GM19372 (cell line): ENCODE results near the gene EHD4.

Experiments
- ATAC-seq: cut with Tn5 transposase; IDR thresholded peaks from one replicate; pipeline ENCODE4 v1.9.1; 2021; ENCODE audit warnings: mild to moderate bottlenecking, low read depth, moderate library complexity; ENCODE audit not compliant: unreplicated experiment

The EHD4 gene

DNA sequence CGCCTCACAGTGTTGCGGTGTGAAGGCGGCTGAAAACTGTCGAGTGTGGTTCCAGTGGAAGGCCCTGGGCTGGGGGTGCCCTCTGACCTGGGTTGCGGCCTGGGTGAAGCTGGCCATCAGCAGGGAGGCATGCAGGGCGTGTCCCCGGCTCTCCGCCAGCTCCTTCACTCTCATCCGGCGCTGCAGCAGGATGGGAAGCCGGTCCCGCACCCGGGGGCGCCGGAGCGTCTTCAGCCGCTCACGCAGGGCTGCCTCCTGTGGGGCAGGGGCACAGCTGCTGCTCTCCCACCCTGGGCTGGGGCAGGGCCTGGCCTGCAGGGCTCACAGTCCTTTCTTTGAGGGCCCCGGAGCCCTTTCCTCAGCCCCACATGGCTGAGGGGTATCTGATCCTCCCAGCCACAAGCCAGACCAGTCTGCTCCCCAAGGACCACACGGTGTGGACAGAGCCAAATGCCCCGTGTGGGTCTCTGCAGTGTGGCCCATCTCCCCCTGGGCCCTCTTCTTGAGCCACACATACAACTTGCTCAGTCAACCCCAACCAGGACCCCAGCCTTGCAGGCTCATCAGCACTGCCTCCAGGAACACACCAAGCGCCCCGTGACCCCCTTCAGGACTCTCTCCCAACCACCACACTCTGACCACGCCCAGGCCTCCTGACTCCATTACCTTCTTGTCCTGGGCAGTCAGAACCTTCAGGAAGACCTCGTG, 105.3 kb downstream of the EHD4 start:
- no peak for ATAC-seq

DNA sequence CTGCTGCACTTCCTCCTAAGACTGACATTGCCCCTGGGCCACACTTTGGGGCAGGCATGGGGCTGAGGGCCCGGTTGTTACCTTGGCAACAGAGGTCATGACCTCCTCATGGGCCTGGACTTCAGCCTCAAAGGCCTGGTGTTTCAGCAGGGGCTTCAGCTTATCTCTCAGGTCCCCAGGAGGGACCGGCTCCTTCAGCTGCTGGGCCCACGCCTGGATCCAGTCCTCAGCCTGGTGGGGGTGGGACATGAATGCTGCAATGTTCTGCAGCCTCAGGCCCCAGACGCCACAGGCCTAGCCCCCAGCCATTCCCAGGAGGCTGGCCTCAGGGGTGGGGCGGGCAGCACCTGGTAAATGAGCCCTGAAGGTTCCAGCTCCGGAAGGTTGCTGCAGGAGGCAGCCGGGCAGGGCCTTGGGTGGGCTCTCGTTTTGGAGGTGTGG, 106.1 kb downstream of the EHD4 start:
- no peak for ATAC-seq

DNA sequence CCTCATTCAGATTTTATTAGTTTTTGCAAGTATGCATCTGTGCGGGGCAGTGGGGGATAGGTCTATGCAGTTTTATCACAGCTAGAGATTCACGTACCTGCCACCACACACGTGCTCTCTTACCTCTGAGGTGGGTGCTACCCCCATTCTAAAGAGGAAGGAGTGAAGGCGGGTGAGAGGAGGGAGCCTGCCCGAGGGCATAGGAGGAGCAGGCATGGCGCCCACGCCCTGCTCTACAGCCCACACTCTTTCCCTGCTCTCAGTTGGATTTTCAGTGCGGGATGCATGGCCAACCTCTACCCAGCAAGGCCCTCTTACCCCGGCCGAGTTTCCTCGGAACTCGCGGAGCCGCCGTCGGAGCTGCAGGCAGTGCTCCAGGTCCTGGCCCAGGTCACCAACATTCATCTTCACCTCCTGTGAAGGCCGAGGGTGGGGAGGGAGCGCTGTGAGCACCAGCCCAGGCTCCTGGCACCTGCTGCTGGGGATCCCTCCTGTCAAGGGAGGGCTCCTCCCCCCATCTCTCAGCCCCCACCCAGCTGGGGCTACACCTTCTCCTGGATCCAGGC, 106.8 kb downstream of the EHD4 start:
- no peak for ATAC-seq

DNA sequence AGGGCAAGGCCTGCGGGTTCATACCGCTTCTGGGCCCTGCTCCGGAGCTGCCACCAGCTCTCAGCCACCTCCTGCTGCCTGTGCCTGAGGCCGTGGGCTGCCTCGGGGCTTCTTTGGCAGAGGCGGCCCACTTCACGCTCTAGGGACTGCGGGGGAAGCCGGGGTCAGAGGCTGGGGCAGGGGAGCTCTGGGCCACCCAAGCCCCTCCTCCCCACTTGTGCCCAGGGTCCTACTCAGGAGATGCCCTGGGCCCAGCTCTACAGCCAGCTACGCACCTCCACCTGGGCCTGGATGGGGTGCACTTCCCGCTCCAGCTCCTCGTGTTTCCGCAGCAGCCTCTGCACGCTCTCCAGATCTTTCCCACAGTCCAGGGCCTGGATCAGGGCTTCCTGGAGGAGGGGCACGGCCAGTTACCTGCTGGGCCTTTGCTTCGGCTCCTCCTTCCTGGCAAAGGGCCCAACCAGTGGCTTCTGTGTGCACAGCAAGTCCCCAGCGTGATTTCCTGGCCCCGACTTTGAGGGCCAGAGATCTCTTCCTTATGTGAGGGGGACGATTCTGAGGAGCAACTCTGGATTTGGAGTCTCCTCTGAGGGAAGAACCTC, 109.7 kb downstream of the EHD4 start:
- ATAC-seq, result no peak

DNA sequence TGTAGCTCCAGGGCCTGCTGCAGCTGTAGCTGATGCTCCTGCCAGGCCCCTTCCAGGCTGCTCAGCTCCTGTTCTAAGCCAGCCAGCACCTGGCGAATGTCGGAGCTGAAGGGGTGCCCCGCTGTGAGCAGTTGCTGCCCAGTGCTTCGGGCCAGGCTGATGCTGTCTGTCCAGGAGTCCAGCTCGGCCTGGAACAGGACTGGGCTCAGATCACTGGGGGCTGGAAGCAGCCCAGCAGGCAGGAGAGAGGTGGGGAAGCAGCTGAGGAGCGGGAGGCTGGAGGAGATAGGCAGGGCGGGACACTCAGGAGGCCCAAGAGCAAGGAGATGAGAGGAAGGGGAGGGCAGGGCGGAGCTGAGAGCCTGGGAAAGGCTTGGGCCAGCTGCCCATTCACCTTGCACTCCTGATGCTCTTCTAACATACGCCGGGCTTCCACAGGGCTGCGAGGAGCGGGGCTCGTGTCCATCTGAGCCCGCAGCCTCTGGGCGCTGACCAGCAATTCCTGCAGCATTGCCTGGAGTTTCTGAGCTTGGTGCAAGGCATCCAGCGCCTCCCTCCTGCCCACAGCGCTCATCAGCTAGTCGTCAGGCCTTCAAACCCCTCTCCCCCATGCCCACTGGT, 110.5 kb downstream of the EHD4 start:
- no peak for ATAC-seq

DNA sequence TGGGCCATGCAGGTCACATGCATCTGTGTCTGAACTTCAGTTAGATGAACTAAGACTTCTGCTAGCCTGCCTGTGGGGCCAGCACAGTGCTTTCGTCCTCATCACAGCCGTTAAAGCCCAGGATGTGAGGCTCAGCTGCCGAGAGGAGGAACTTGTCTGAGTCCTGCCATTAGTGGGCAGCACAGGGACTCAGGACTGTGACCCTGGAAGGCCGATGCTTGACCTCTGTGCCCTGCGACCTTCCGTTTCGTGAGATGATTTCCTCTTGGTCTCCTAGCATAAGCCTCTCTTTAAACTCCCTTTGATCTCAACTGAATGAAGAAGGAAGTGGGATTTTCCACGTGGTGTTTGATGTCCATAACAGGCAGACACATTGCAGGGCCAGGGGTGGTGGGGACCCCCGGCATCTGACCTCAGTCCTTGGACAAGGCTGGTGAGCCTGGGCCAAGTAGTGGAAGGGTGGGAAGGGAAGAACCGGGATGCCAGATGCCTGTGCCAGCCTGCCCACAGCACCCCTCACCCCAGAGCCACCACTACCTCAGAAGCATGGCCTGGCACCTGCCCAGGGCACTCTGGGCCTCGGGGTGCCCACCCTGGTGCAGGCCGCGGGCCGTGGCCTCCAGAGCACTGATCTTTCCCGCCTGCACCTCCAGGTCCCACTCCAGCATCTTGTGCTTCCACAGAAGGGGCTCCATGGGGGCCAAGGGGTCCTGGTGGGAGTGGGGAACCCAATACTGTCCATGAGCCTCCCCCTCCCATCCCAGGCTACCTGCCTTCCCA, 112.1 kb downstream of the EHD4 start:
- ATAC-seq, result no peak

DNA sequence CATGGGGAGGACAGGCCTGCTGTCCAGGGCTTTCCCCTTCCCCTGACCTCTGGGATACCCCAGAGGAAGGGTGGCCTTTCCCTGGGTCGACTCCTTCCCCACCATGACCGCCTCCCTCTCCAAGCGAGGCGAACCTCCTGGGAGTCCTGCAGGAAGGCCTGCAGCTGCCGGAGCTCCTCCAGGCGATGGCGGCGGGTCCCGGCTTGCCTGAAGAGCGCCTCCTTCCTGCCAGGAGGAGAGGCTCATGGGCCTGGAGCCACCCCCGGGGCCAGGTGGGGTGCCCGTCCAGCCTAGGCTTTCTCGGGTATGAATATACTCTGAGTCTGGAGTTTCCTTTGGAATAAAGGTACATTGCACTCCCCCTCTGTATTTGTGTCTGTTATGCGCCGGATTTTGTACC, 113.6 kb downstream of the EHD4 start:
- no peak for ATAC-seq

DNA sequence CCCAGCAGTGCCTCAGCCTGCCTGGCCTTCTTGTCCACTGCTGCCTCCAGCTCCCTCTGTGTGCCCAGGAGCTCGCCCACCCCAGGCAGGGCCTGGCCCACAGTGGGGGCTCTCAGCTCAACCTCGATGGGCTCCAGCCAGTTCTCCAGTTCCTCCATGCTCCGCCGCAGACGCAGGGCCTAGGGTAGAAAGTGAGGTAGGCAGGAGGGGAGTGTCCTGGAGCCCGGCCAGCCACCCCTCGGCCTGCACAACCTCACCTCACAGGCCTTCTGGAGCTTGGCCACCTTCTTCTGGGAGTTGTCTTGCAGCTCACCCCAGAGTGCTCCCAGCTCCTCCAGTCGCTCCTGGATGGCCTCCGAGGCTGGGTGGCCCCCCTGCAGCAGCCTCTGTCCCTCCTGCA, 115.0 kb downstream of the EHD4 start:
- ATAC-seq, result no peak

DNA sequence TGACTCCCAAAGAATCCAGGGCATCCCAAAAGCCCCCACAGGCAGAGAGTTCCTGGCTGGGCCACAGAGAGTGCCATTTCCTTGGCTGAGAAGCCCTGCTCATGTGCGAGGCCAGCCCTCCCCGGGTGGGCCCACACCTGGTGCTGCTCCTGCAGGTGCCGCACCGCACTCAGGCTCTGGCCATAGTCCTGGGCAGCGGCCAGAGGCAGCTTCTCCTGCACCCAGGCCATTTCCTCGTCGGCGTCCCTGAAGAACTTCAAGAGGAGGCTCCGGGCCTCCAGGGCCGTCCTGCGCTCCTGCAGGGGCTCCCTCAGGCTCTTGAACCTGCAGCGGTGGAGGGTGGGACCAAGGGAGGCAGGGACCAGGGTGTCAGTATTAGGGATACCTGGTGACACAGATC, 115.6 kb downstream of the EHD4 start:
- no peak for ATAC-seq

DNA sequence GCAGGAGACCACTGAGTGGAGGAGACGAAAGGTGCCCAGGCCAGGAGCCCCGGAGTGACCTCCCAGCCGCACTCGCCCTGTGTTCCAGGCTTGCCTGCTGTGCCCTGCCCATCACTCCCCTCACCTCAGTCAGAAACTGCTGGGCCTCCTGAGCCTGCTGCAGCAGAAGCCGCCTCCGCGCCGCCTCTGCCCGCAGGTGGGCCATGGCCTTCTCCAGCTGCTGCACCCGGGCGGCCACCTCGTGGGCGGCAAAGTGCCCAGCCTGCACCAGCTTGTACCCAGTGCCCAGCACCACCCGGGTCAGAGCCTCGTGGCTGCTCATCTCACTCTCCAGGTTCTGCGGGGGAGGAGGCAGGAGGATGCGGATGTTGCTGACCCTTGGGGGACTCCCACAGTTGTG, 116.1 kb downstream of the EHD4 start:
- ATAC-seq, result no peak

DNA sequence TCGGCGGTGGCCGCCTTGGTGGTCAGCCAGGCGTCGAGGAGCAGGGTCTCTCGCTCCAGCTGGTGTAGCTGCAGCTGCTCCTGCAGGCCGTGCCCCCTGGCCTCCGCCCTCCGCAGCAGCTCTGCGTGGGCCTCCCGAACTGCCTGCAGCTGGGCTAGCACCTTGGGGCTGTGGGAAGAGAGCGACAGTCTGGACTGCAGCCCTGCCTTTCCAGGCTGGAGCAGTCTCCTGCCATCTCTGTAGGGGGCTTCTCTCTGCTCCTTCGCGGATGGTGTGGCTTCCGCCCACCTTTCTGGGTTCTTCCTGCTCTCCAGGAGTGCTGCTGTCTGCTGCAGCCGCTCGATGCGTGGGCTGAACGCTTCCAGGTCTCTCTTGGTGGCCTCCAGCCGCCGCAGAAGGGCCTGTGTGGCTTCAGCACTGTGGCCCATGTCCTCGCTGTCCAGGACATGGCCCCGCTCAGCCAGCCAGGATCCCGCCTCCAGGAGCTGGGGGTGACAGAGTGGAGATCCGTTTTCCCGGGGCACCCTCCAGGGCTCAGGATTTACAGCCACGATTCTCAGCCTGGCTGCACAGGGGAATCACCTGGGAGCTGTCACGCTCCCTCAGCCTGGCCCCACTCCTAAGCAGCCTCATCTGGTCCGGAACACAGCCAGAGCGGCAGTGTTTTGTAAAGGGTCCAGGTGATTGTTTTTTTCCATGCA, 116.9 kb downstream of the EHD4 start:
- ATAC-seq, result no peak

DNA sequence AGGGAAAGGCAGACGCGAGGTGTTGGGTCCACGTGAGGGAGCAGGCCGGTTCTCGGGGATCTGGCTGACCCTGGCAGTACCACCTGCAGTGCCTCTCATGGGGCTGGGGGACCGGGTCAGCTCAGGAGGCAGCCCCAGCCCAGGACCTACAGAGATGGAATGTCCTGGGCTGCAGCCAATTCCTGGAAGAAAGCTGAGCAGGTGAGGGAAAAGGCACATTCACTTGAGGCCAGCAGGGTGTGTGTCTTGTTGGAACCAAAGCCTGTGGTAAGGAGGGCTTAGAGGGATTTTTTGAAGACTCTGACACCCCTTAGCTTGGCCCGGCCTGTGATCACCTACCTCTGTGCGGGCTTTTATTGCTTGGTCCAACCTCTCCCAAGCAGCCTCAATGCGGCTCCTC, 117.9 kb downstream of the EHD4 start:
- ATAC-seq, result no peak

DNA sequence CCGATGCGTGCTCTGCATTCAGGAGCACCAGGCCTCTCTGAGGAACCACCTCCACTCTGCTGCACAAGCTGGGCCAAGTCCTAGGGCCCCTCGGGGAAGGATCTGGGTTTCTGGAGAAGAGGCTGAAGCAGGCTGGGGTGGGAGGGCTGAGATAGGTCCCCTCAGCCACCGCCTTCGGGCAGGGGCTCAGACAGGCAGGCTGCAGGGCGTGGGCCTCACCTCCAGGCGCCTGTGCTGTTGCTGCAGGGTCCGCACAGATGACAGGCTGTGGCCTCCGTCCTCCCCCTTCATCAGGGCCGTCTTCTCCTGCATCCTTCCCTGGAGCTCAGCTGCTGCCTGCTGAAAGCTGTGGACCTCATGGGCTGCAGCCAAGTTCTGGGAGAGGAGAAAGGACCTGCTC, 118.5 kb downstream of the EHD4 start:
- no peak for ATAC-seq

DNA sequence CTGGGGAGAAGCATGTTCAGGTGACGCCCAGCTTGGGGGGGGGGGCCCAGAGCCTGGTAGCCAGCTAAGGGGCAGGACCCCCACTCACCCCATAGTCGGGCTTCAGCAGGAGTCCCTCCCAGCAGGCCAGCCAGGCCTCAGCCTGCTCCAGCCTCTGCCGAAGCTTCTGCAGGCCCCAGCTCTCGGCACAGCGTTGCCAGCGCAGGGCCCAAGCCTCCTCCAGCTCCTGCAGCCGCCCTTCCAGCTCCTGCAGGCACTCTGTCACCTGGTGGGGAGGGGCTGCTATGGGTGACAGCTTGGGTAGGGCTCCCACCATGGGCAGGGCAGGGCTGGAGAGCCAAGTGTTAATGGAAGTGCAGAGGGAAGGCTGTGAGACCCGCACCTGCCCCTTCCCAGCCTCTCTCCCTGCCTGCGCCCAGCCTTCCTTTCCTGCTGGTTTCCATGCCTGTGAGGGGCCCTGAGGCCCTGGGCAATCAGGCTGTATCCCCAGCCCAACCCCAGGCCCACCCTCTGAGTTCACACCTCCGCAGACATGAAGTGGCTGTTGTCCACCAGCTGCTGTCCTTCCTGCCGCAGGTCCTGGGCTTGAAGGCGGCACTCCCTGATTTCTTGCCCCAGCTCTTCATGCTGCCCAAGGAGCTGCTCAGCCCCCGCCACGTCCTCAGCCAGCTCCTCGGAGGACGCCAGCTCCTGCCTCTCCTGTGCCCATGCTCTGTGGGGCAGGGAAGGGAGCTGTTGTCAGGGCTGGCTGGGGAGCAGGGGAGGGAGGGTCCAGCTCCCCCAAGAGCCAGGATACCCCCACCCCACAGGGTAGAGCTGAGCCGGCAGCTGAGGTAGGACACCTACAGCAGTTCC, 119.4 kb downstream of the EHD4 start:
- ATAC-seq, result no peak

DNA sequence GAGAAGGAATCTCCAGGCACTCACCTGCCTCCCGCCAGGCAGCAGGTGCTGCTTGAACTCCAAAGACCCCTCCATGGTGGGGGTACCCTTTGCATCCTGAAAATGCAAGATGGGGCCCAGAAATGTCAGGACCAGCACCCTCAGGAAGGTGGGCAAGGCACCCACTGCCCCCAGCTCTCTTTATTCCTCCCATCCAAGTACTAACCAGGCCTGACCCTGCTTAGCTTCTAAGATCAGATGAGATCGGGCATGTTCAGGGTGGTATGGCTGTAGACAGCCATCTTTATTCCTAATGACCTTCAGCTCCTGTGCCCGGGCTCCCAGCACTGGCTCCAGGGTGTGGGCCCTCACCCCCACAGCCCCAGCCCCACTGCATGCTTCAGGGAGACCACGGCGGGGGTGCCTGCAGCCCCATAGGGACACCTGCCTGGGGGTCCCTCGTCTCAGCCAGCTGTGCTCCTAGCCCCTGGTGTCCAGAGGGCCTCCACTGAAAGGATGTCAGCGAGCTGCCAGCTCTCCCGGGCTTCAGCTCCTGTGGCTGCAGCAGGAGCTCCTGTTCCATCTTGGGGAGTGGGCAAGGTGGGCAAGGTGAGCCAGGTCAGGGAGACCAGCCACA, 120.5 kb downstream of the EHD4 start:
- no peak for ATAC-seq

DNA sequence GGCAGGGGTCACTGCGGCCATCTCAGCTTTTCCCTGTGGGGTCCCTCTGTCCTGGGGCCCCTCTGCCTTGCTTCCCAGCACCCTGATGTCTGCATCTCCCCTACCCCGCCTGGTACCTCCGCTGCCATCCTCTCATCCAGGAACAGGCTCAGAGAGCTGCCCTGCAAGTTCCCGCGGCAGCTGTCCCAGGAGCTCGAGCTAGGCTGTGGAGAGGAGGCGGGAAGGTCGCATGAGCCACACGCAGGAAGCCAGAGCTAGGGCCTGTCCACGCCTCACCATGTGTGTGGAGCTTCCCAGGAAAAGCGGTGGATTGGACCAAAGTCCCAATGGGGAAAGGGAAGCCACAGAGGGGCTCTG, 121.2 kb downstream of the EHD4 start:
- ATAC-seq, result no peak

DNA sequence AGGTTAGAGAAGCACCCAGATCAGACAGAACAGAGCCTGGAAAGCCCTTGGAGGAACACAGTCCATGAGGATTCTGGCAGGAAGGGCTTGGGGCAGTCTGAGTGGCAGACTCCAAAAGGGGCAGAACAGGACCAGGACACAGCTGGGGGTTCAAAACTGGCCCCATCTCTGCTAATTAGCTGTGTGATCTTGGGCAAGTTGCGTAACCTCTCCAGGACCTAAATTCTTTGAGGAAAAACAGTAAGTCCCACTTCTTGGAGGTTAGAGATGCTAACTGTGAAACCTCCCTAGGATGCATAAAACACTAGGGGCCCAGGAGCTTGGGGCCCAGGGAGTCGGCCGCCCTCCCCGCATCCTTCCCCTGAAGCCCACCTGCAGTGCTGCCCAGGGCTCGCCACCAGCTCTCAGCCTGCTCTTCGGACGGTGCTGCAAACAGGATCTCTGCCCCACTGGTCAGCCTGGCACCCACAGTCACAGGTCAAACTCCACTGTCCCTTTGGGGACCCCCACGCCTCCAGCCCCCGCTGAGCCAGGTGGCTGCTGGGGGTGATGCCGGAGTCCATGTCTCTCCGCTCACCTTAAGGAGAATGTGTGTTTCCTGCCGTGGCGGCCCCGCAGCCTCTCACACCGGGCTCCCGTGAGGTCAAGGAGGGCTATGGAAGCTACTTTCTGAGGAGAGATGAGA, 121.7 kb downstream of the EHD4 start:
- no peak for ATAC-seq

DNA sequence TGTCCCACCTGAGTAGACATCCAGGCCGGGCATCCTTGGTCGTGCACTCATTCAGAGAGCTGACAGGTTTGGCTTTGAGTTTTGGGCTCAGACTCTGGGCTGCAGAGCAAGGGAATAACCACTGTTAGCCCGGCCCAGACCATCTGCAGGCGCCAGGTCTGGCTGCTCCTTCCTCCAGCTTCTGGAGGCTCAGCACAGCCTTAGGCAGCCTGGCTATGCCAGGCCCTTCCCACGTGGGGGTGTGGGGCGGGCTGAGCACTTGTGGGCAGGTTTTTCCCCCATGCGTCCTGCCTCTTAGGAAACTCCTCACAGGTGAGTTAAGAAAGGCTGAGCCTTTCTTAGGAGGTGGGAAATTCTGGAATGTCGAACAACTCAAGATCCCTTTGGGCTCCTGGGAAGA, 122.5 kb downstream of the EHD4 start:
- no peak for ATAC-seq

DNA sequence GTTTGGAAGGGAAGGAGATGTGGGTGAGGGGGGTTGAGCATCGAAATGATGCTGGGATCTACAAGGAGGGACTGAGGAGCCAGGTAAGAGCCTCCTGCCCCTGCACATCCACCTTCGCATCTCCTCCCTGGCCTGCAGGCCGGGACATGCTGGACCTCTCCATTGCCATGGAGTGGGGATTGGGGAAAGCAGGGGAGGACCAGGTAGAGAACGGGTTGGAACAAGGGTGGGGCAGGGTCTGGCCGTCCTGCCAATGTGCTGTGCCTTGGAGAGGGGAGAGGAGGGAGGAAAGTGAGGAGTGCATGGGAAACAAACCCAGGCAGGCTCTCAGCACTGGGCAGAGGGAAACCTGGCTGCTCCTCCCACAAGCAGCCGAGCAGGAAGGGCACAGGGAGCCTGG, 123.2 kb downstream of the EHD4 start:
- ATAC-seq, result no peak
